Endothelial cell (in vitro differentiated cells): ENCODE data around the gene RPS14. TPM values are rescaled to one million over a fixed set of nuclear protein-coding genes. Genes with fewer than 3 reads are reported as not detected.
A peak's percentile ranks its signal among the peaks of the same experiment; 100 is the strongest.

Experiments
- DNase-seq: peaks from one replicate; pipeline ENCODE4 v3.0.0; 2021; ENCODE audit warnings: low spot score
- H3K27ac Mint-ChIP-seq: one replicate; pipeline ENCODE4 v1.8.0; 2021; ENCODE audit warnings: mixed read lengths, inconsistent platforms; ENCODE audit not compliant: unreplicated experiment
- H3K27me3 Mint-ChIP-seq: one replicate; pipeline ENCODE4 v1.8.0; 2021; ENCODE audit warnings: mild to moderate bottlenecking, moderate library complexity, mixed read lengths, inconsistent platforms; ENCODE audit not compliant: unreplicated experiment
- H3K36me3 Mint-ChIP-seq: one replicate; pipeline ENCODE4 v1.8.0; 2021; ENCODE audit warnings: mild to moderate bottlenecking, low read depth, mixed read lengths, inconsistent platforms; ENCODE audit not compliant: unreplicated experiment
- H3K4me1 Mint-ChIP-seq: one replicate; pipeline ENCODE4 v1.8.0; 2021; ENCODE audit warnings: mild to moderate bottlenecking, mixed read lengths, inconsistent platforms; ENCODE audit not compliant: unreplicated experiment
- H3K4me3 Mint-ChIP-seq: one replicate; pipeline ENCODE4 v1.8.0; 2021; ENCODE audit warnings: mild to moderate bottlenecking, mixed read lengths, inconsistent platforms; ENCODE audit not compliant: unreplicated experiment
- H3K9me3 Mint-ChIP-seq: one replicate; pipeline ENCODE4 v1.8.0; 2021; ENCODE audit warnings: mixed read lengths, inconsistent platforms; ENCODE audit not compliant: unreplicated experiment
- CTCF ChIP-seq: fragments of 200-600 bp; sonication (generic); IDR thresholded peaks from one replicate; pipeline ENCODE4 v1.5.0; 2021; ENCODE audit warnings: antibody characterized with exemption; ENCODE audit not compliant: unreplicated experiment
- total RNA-seq: library from RNA; stranded (reverse); fragmentation: NEBNext Ultra II Directional; extraction: Animal tissue kit (Norgen Biotek cat#: 25700); gene quantifications from one replicate; pipeline ENCODE4 v1.2.1, GENCODE V29; 2021; ENCODE audit not compliant: unreplicated experiment

The RPS14 gene
- total RNA-seq, 1 donor from 2014 or later, result 2,784 TPM

GRCh38 chr5:150469718-150470469, 20.4 kb upstream of the RPS14 start:
- no peak for TF ChIP-seq CTCF

GRCh38 chr5:150468206-150468605, 18.7 kb upstream of the RPS14 start:
- no peak overlapping the region for H3K4me3 Mint-ChIP-seq
- peaks cover 4% of the 10 kb centered on the region for H3K27me3 Mint-ChIP-seq
- H3K27ac Mint-ChIP-seq, result no peak overlapping the region
- no peak for DNase-seq
- peaks cover 29% of the 10 kb centered on the region for H3K4me1 Mint-ChIP-seq
- H3K9me3 Mint-ChIP-seq, result no peaks in the 10 kb centered on the region
- H3K36me3 Mint-ChIP-seq, result no peaks in the 10 kb centered on the region
- TF ChIP-seq CTCF, result no peak

More at GRCh38 chr5:150469718-150470469, 20.4 kb upstream of the RPS14 start:
- H3K9me3 Mint-ChIP-seq, result no peaks in the 10 kb centered on the region
- DNase-seq, result no peak
- H3K4me1 Mint-ChIP-seq, result peaks cover 23% of the 10 kb centered on the region
- no peaks in the 10 kb centered on the region for H3K36me3 Mint-ChIP-seq
- H3K27ac Mint-ChIP-seq, result no peak overlapping the region
- H3K27me3 Mint-ChIP-seq, result peaks cover 6% of the 10 kb centered on the region
- H3K4me3 Mint-ChIP-seq, result no peak overlapping the region

GRCh38 chr5:150465927-150466326, 16.4 kb upstream of the RPS14 start:
- Mint-ChIP-seq H3K9me3 (no peaks in the 10 kb centered on the region), H3K27me3 (peaks cover 4% of the 10 kb centered on the region), H3K4me1 (peaks cover 36% of the 10 kb centered on the region), H3K4me3 (no peak overlapping the region), H3K36me3 (no peaks in the 10 kb centered on the region), H3K27ac (peak overlapping the region; percentile 57)
- DNase-seq, result no peak
- no peak for TF ChIP-seq CTCF

- H3K36me3 Mint-ChIP-seq, result no peaks in the 10 kb centered on the region
- peak overlapping the region; percentile 84 for H3K27ac Mint-ChIP-seq
- DNase-seq, result no peak
- H3K4me3 Mint-ChIP-seq, result no peak overlapping the region
- H3K9me3 Mint-ChIP-seq, result no peaks in the 10 kb centered on the region
- TF ChIP-seq CTCF, result no peak
- peaks cover 4% of the 10 kb centered on the region for H3K27me3 Mint-ChIP-seq
- H3K4me1 Mint-ChIP-seq, result peaks cover 44% of the 10 kb centered on the region
These were observed 15.0 kb upstream of the RPS14 start for GRCh38 chr5:150464554-150465012.

- Mint-ChIP-seq H3K4me1 (peaks cover 49% of the 10 kb centered on the region), H3K27ac (no peak overlapping the region), H3K9me3 (no peaks in the 10 kb centered on the region), H3K36me3 (no peaks in the 10 kb centered on the region), H3K4me3 (no peak overlapping the region), H3K27me3 (peaks cover 6% of the 10 kb centered on the region)
- no peak for DNase-seq
- no peak for TF ChIP-seq CTCF
These were observed 11.7 kb upstream of the RPS14 start for GRCh38 chr5:150461231-150461630.
